CD14-positive monocyte (primary cell): Measurements from ENCODE around the gene CTNNA2. TPM values are rescaled to one million over a fixed set of nuclear protein-coding genes. Genes with fewer than 3 reads are reported as not detected.

Experiments
- DNase-seq, 3 donors: peaks; one replicate each; pipeline ENCODE4 v3.0.0-alpha.2; 2011 to 2022
- H2AFZ ChIP-seq: 2 replicates; pipeline ENCODE4 v1.6.0; 2012; ENCODE audit warnings: mild to moderate bottlenecking, low read depth, low read length, inconsistent platforms; ENCODE audit not compliant: insufficient read depth, poor library complexity, severe bottlenecking
- H3K27ac ChIP-seq, 2 donors: 1 replicate in 1 of 2; 2 replicates in 1 of 2; pipeline ENCODE4 v1.5.1; 2012 to 2013; ENCODE audit warnings: low read length in 2 of 2, control low read depth in 1 of 2, inconsistent platforms in 1 of 2, low read depth in 1 of 2, mild to moderate bottlenecking in 1 of 2
- H3K27me3 ChIP-seq, 2 donors: one replicate each; pipeline versions ENCODE4 v1.6.0 to v1.6.1; 2011 to 2013; ENCODE audit warnings: low read length in 2 of 2; ENCODE audit not compliant: control insufficient read depth in 2 of 2, insufficient read depth in 2 of 2
- H3K36me3 ChIP-seq, 2 donors: replicated peaks in 1 of 2; 1 replicate in 1 of 2; 2 replicates in 1 of 2; pipeline versions ENCODE4 v1.5.1 to v1.6.1; 2012 to 2013; ENCODE audit warnings: low read length in 2 of 2, control low read depth in 1 of 2, inconsistent platforms in 1 of 2, mild to moderate bottlenecking in 1 of 2; ENCODE audit not compliant: insufficient read depth in 2 of 2, control insufficient read depth in 1 of 2
- H3K4me1 ChIP-seq, 2 donors: 1 replicate in 1 of 2; 2 replicates in 1 of 2; pipeline versions ENCODE4 v1.5.1 to v1.6.1; 2012 to 2013; ENCODE audit warnings: low read length in 2 of 2, control low read depth in 1 of 2, inconsistent platforms in 1 of 2, mild to moderate bottlenecking in 1 of 2, moderate library complexity in 1 of 2; ENCODE audit not compliant: insufficient read depth in 2 of 2, control insufficient read depth in 1 of 2
- H3K4me2 ChIP-seq: replicated peaks from 2 replicates; pipeline ENCODE3; 2012; ENCODE audit warnings: low read length, moderate library complexity, mild to moderate bottlenecking; ENCODE audit not compliant: poor library complexity, severe bottlenecking; ENCODE audit errors: extremely low read depth
- H3K4me3 ChIP-seq, 3 experiments: fragments of 200-600 bp in 1 of 3; sonication (generic) in 1 of 3; replicated peaks in 1 of 3; 1 replicate in 2 of 3; 2 replicates in 1 of 3; pipeline ENCODE4 v1.5.1; 2011 to 2013; ENCODE audit warnings: low read length in 3 of 3, mild to moderate bottlenecking in 3 of 3, control low read depth in 2 of 3, low read depth in 2 of 3, inconsistent platforms in 1 of 3, moderate library complexity in 1 of 3
- H3K79me2 ChIP-seq: 2 replicates; pipeline ENCODE4 v1.6.0; 2012; ENCODE audit warnings: mild to moderate bottlenecking, control low read depth, inconsistent platforms, low read length, moderate library complexity; ENCODE audit not compliant: insufficient read depth
- H3K9ac ChIP-seq: 2 replicates; pipeline ENCODE4 v1.6.0; 2017; ENCODE audit warnings: low read length, mild to moderate bottlenecking; ENCODE audit not compliant: insufficient read depth, poor library complexity, severe bottlenecking
- H3K9me3 ChIP-seq, 2 donors: replicated peaks in 1 of 2; 1 replicate in 1 of 2; 2 replicates in 1 of 2; pipeline versions ENCODE4 v1.5.1 to v1.6.1; 2012 to 2013; ENCODE audit warnings: low read length in 2 of 2, control low read depth in 1 of 2; ENCODE audit not compliant: control insufficient read depth in 1 of 2, insufficient read depth in 1 of 2
- H4K20me1 ChIP-seq: 2 replicates; pipeline ENCODE4 v1.6.0; 2012; ENCODE audit warnings: mild to moderate bottlenecking, low read length, control low read depth, moderate library complexity; ENCODE audit not compliant: insufficient read depth
- H3K27ac Mint-ChIP-seq, 7 donors: one replicate each; pipeline ENCODE4 v1.8.0; 2020; ENCODE audit warnings: mild to moderate bottlenecking in 7 of 7, mixed read lengths in 7 of 7, moderate library complexity in 6 of 7, inconsistent platforms in 2 of 7
- H3K27me3 Mint-ChIP-seq, 3 donors: one replicate each; pipeline ENCODE4 v1.8.0; 2021 to 2022; ENCODE audit warnings: low read depth in 3 of 3, mild to moderate bottlenecking in 3 of 3, mixed read lengths in 3 of 3, moderate library complexity in 3 of 3, inconsistent platforms in 1 of 3
- H3K36me3 Mint-ChIP-seq, 2 donors: one replicate each; pipeline ENCODE4 v1.8.0; 2020; ENCODE audit warnings: mixed read lengths in 2 of 2, inconsistent platforms in 1 of 2, mild to moderate bottlenecking in 1 of 2
- H3K4me1 Mint-ChIP-seq: one replicate; pipeline ENCODE4 v1.8.0; 2020; ENCODE audit warnings: mild to moderate bottlenecking, mixed read lengths
- H3K4me3 Mint-ChIP-seq, 2 donors: one replicate each; pipeline ENCODE4 v1.8.0; 2020; ENCODE audit warnings: mild to moderate bottlenecking in 2 of 2, mixed read lengths in 2 of 2, moderate library complexity in 1 of 2
- H3K9me3 Mint-ChIP-seq, 7 donors: one replicate each; pipeline ENCODE4 v1.8.0; 2020 to 2022; ENCODE audit warnings: mixed read lengths in 7 of 7, mild to moderate bottlenecking in 6 of 7, moderate library complexity in 6 of 7, inconsistent platforms in 2 of 7
- WGBS: methylation state at CpG from one replicate; pipeline ENCODE4 v1.1.5; 2013; ENCODE audit warnings: missing lambda C conversion rate; ENCODE audit not compliant: insufficient coverage; 5-methylcytosine and 5-hydroxymethylcytosine counted together
- intact Hi-C, 2 donors: fragments of 100-400 bp; cut with micrococcal nuclease; formaldehyde crosslinking; loops; one replicate each; pipeline versions ENCODE4 v1.15.0 to v1.15.1; 2023
- polyA plus RNA-seq, 3 donors: library from polyadenylated mRNA; depleted of rRNA in 1 of 3; unstranded in 2 of 3; stranded (reverse) in 1 of 3; fragments of 300-500 nt in 2 of 3; fragments of >200 nt in 1 of 3; fragmentation: Illumina TruSeq in 2 of 3; gene quantifications; 1 replicate in 2 of 3; 2 replicates in 1 of 3; pipeline ENCODE4 v1.2.3, GENCODE V29; 2012 to 2021
- TF ChIP-seq, protein P1 (sequence below): fragments of 200-600 bp; IDR thresholded peaks from one replicate; pipeline ENCODE4 v1.8.0; 2022; ENCODE audit warnings: antibody characterized with exemption, mild to moderate bottlenecking

The CTNNA2 gene
- polyA plus RNA-seq, 3 donors, result not detected

DNA sequence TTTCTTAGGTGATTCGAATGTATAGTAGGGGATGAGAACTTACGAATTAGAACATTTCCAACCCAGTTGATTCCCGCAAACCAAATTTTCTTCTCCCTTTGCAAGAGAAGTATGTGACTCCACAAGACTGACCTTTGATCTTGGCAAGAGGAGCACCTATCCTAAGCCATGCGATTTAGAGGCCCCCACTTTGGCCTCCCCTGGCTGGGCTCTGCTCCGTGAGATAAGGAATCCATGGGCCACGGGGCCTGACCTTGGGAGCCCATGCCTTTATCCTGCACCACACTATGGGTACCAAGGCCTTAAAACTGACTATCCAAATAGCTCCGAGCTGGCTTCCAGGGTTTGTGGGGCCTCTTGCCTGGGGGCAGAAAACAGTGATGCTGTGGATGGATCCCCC, 656.0 kb downstream of the CTNNA2 start:
- Histone ChIP-seq H2AFZ (no peak overlapping the region), H3K36me3 (no peaks in the 10 kb centered on the region), H3K4me3 (no peak overlapping the region), H3K9me3 (peaks cover 0 to 3% of the 10 kb centered on the region in 2 donors), H3K9ac (no peak overlapping the region), H4K20me1 (no peaks in the 10 kb centered on the region), H3K79me2 (no peaks in the 10 kb centered on the region), H3K27ac (no peak overlapping the region), H3K4me1 (no peaks in the 10 kb centered on the region), H3K27me3 (no peaks in the 10 kb centered on the region), H3K4me2 (no peak overlapping the region)
- no peaks in the 10 kb centered on the region for H3K4me1 Mint-ChIP-seq
- WGBS, result 95% methylated on average over 3 of the region's 7 CpGs
- H3K27me3 Mint-ChIP-seq, result peaks cover 0 to 2% (median 0%) of the 10 kb centered on the region in 3 donors
- H3K9me3 Mint-ChIP-seq, result peaks cover 0 to 20% (median 3%) of the 10 kb centered on the region in 7 donors
- DNase-seq, result no peak
- H3K27ac Mint-ChIP-seq, result no peak overlapping the region
- no peak overlapping the region for H3K4me3 Mint-ChIP-seq
- TF ChIP-seq, protein P1, sequence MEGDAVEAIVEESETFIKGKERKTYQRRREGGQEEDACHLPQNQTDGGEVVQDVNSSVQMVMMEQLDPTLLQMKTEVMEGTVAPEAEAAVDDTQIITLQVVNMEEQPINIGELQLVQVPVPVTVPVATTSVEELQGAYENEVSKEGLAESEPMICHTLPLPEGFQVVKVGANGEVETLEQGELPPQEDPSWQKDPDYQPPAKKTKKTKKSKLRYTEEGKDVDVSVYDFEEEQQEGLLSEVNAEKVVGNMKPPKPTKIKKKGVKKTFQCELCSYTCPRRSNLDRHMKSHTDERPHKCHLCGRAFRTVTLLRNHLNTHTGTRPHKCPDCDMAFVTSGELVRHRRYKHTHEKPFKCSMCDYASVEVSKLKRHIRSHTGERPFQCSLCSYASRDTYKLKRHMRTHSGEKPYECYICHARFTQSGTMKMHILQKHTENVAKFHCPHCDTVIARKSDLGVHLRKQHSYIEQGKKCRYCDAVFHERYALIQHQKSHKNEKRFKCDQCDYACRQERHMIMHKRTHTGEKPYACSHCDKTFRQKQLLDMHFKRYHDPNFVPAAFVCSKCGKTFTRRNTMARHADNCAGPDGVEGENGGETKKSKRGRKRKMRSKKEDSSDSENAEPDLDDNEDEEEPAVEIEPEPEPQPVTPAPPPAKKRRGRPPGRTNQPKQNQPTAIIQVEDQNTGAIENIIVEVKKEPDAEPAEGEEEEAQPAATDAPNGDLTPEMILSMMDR, result no peak
- no peaks in the 10 kb centered on the region for H3K36me3 Mint-ChIP-seq
- intact Hi-C loops, result no loop called here

GRCh38 chr2:80169811-80170594, 657.2 kb downstream of the CTNNA2 start:
- no peak overlapping the region for H3K4me3 Mint-ChIP-seq
- intact Hi-C loops, result no loop called here
- Histone ChIP-seq H3K9me3 (peaks cover 0 to 3% of the 10 kb centered on the region in 2 donors), H3K9ac (no peak overlapping the region), H3K27ac (no peak overlapping the region), H3K36me3 (no peaks in the 10 kb centered on the region), H4K20me1 (no peaks in the 10 kb centered on the region), H3K4me1 (no peaks in the 10 kb centered on the region), H2AFZ (no peak overlapping the region), H3K4me3 (no peak overlapping the region), H3K27me3 (no peaks in the 10 kb centered on the region), H3K79me2 (no peaks in the 10 kb centered on the region), H3K4me2 (no peak overlapping the region)
- no peak for DNase-seq
- no CpG with 5 or more reads among the region's 3 CpGs for WGBS
- no peaks in the 10 kb centered on the region for H3K36me3 Mint-ChIP-seq
- no peak overlapping the region for H3K27ac Mint-ChIP-seq
- TF ChIP-seq, protein P1, result no peak
- H3K4me1 Mint-ChIP-seq, result no peaks in the 10 kb centered on the region
- H3K9me3 Mint-ChIP-seq, result peaks cover 0 to 16% (median 5%) of the 10 kb centered on the region in 7 donors
- peaks cover 0 to 2% (median 0%) of the 10 kb centered on the region in 3 donors for H3K27me3 Mint-ChIP-seq
